Measurements from ENCODE around the gene HAO1. TPM values are rescaled to one million over a fixed set of nuclear protein-coding genes. Genes with fewer than 3 reads are reported as not detected.

The HAO1 gene
- total and polyA plus RNA-seq, 9 donors: not detected

GRCh38 chr20:7868108-7868507 lies 72.2 kb downstream of the HAO1 start:
- Histone ChIP-seq H3K9me3 (no peaks in the 10 kb centered on the region), H3K27me3 (no peaks in the 10 kb centered on the region), H3K36me3 (no peaks in the 10 kb centered on the region), H3K4me3 (no peak overlapping the region), H3K4me1 (ENCODE audit: insufficient read depth) (no peaks in the 10 kb centered on the region), H3K27ac (no peak overlapping the region)
- DNase-seq: no peak
- TF ChIP-seq POLR2A (IDR thresholded peaks at IDR 0.05): no peak
- TF ChIP-seq EP300 (IDR thresholded peaks at IDR 0.05): no peak
- no peak for TF ChIP-seq CTCF (IDR thresholded peaks at IDR 0.05)
- intact Hi-C loops (cut with DNase I): no loop called here
- 52 to 76% (median 65%) methylated on average over 2 of the region's 2 CpGs for WGBS, 3 donors

- no peak overlapping the region for H3K27ac ChIP-seq
- no peak for TF ChIP-seq EP300 (IDR thresholded peaks at IDR 0.05)
- no peak for TF ChIP-seq POLR2A (IDR thresholded peaks at IDR 0.05)
- no peak for TF ChIP-seq CTCF (IDR thresholded peaks at IDR 0.05)
- H3K4me1 ChIP-seq (ENCODE audit: insufficient read depth): no peaks in the 10 kb centered on the region
- intact Hi-C loops (cut with DNase I): no loop called here
- no peak for DNase-seq
- H3K9me3 ChIP-seq: no peaks in the 10 kb centered on the region
- H3K4me3 ChIP-seq: no peak overlapping the region
- H3K36me3 ChIP-seq: no peaks in the 10 kb centered on the region
- H3K27me3 ChIP-seq: no peaks in the 10 kb centered on the region
- 25 to 28% (median 27%) methylated on average over 11 of the region's 11 CpGs for WGBS, 3 donors
These were observed 74.0 kb downstream of the HAO1 start for GRCh38 chr20:7866285-7866684.

GRCh38 chr20:7859356-7859802 lies 80.9 kb downstream of the HAO1 start:
- no peaks in the 10 kb centered on the region for H3K9me3 ChIP-seq
- WGBS, 3 donors: 7 to 11% (median 7%) methylated on average over 3 of the region's 3 CpGs
- TF ChIP-seq EP300 (IDR thresholded peaks at IDR 0.05): no peak
- TF ChIP-seq CTCF (IDR thresholded peaks at IDR 0.05): no peak
- TF ChIP-seq POLR2A (IDR thresholded peaks at IDR 0.05): no peak
- no peaks in the 10 kb centered on the region for H3K36me3 ChIP-seq
- intact Hi-C loops (cut with DNase I): no loop called here
- H3K4me1 ChIP-seq (ENCODE audit: insufficient read depth): no peaks in the 10 kb centered on the region
- H3K27me3 ChIP-seq: no peaks in the 10 kb centered on the region
- H3K27ac ChIP-seq: no peak overlapping the region
- no peak for DNase-seq
- H3K4me3 ChIP-seq: no peak overlapping the region

- H3K27ac ChIP-seq: no peak overlapping the region
- intact Hi-C loops (cut with DNase I): no loop called here
- no peak for DNase-seq
- TF ChIP-seq POLR2A (IDR thresholded peaks at IDR 0.05) (no peak), CTCF (IDR thresholded peaks at IDR 0.05) (no peak), EP300 (IDR thresholded peaks at IDR 0.05) (no peak)
- H3K4me3 ChIP-seq: no peak overlapping the region
- no peaks in the 10 kb centered on the region for H3K4me1 ChIP-seq (ENCODE audit: insufficient read depth)
- 46 to 61% (median 48%) methylated on average over 4 of the region's 4 CpGs for WGBS, 3 donors
- H3K36me3 ChIP-seq: no peaks in the 10 kb centered on the region
- H3K9me3 ChIP-seq: no peaks in the 10 kb centered on the region
- no peaks in the 10 kb centered on the region for H3K27me3 ChIP-seq
These were observed 81.5 kb downstream of the HAO1 start for GRCh38 chr20:7858734-7859250.

All from ovary (tissue), 9 donors.